Measurements from ENCODE around the gene CLDN20. TPM values are rescaled to one million over a fixed set of nuclear protein-coding genes. Genes with fewer than 3 reads are reported as not detected.
"Not testable (repeated sequence)": the region's sequence is repeated elsewhere in the genome, so short reads cannot be mapped to it uniquely, and the experiment has no call there.

Gene CLDN20, protein sequence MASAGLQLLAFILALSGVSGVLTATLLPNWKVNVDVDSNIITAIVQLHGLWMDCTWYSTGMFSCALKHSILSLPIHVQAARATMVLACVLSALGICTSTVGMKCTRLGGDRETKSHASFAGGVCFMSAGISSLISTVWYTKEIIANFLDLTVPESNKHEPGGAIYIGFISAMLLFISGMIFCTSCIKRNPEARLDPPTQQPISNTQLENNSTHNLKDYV
- total RNA-seq (2014; rRNA removed; shearing (Covaris generic); ENCODE audit: low replicate concordance): not detected in 2 replicates

DNA sequence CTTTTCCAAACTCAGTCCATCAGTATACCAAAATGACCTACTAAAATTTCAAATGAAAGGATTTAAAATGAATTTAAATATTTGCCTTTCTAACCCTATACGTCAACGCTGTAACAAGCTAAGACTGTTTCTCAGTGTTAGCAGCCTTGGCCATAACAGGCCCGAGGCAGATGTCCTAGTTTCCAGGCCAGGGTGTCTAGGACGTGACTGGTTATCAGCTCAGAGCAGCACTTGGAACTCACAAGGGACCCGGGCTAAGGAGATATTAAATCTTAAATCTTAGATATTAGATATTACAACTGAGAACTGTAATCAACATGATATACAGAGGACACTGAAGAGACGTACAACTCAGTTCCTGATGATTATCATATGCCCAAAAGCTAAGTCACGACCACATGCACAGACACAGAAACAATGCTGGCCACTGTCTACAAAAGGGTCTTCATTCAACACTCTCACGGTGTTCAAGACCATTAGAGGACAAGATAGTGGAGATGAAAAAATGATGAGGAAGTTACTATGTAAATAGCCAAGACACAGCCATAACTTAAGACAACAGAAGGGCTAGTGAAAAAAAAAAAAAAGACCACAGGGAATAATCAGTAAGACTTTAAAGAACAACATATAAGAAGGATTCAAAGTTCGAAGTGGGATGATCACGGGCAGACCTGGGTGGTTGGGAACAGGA, at the start of gene CLDN20:
Gene CLDN20 (plus strand): TSS at position 641 of the 691 bp plus-strand sequence. CDS start 11,707 bp downstream, outside the sequence.
- in situ Hi-C loops (cut with HindIII; ENCODE audit: low pct_unique_long_range_greater_than_20kb, low sequenced_read_pairs): no loop called here
- no peak for DNase-seq (ENCODE audit: low read depth)

- in situ Hi-C loops (cut with HindIII; ENCODE audit: low pct_unique_long_range_greater_than_20kb, low sequenced_read_pairs): no loop called here
- DNase-seq (ENCODE audit: low read depth): no peak
Measured at GRCh38 chr6:155215906-155216305, 47.9 kb upstream of the CLDN20 start.

DNA sequence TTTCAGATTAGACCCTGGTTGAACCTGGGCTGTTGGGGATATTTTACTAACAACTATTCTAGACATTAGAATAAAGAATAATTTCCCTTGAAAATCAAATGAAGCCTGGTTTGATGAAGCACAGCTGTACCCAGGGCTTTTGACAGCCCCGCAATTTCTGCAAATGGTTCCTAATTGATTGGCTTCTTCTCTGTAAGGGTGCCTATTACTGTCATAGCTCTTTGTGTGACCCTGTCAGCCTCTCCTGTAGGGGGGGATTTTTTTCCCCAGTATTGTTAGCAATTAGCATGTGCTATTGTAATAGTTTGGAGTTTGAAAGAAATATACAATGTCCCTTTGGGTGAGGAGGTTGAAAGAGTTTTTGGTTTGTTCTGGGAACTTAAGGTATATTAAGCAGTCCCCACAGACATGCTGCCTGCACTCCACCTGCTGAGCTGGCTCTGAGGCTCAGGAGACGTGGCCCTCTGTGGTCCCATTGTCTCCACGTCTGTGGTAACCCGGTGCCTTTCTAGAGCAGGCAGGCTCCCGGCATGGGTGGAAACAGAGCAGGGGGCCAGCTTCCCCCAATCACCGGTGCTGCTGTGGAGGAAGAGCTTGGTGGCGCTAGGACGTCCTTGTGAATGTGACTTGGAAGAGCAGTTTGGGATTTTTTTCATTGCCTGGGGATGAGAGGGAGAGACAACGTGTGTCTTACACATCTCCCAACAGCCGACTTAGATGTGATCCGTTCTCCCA, 47.3 kb upstream of the CLDN20 start:
- DNase-seq (ENCODE audit: low read depth): no peak
- in situ Hi-C loops (cut with HindIII; ENCODE audit: low pct_unique_long_range_greater_than_20kb, low sequenced_read_pairs): no loop called here

DNA sequence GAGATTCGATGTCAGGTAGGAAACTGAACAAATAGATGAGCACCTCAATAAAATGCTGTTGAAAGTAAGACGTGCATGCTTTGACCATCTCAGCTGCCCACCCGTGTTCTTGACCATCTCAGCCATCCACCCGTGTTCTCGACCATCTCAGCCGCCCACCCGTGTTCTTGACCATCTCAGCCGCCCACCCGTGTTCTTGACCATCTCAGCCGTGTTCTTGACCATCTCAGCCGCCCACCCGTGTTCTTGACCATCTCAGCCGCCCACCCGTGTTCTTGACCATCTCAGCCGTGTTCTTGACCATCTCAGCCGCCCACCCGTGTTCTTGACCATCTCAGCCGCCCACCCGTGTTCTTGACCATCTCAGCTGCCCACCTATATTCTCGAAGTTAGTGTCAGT, 45.1 kb upstream of the CLDN20 start:
- DNase-seq (ENCODE audit: low read depth); in situ Hi-C loops (cut with HindIII; ENCODE audit: low pct_unique_long_range_greater_than_20kb, low sequenced_read_pairs): not testable (repeated sequence)

GRCh38 chr6:155219299-155219698, 44.5 kb upstream of the CLDN20 start:
- in situ Hi-C loops (cut with HindIII; ENCODE audit: low pct_unique_long_range_greater_than_20kb, low sequenced_read_pairs): no loop called here
- DNase-seq (ENCODE audit: low read depth): no peak

DNA sequence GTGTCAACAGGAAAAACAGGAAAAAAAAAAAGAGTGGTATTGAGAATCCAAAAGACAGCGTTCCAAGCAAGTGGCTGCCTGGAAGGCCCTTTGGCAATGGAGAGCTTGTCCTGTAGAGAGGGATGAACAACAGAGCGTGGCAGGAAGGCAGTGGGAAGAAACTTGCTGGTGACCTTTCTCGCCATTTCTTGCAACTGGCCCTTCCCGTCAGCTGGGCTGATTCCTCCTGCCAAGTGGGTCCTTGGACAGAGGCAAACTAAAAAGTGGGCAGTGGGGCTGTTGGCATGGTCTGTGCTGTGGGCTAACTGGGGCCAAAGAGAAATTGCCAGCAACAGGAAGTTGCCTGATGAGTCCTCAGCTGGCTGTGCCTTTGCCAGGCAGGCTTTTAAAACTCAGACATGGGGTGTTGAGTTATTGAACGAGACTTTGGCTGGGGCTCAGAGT, 43.9 kb upstream of the CLDN20 start:
- in situ Hi-C loops (cut with HindIII; ENCODE audit: low pct_unique_long_range_greater_than_20kb, low sequenced_read_pairs): no loop called here
- DNase-seq (ENCODE audit: low read depth): no peak

DNA sequence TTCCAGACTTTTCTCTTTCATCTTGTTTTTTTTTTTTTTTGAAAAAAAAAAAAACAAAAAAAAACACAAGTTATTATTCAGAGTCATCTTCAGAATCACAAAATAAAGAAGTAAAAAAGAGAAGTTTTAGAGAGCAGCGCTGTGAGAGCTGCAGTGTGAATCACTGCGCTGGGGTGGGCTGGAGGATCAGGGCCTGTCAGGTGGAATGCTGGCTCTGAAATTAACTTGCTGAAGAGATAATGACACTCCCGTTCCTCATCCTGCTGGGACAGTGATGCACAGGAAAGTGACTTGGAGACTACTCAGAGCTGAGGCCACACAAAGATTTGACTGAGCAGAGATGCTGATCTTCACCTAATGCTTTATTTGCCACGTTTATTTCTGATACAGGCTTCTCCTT, 42.7 kb upstream of the CLDN20 start:
- in situ Hi-C loops (cut with HindIII; ENCODE audit: low pct_unique_long_range_greater_than_20kb, low sequenced_read_pairs): no loop called here
- no peak for DNase-seq (ENCODE audit: low read depth)

- no peak for DNase-seq (ENCODE audit: low read depth)
- in situ Hi-C loops (cut with HindIII; ENCODE audit: low pct_unique_long_range_greater_than_20kb, low sequenced_read_pairs): no loop called here
Measured at GRCh38 chr6:155222506-155222905, 41.3 kb upstream of the CLDN20 start.

GRCh38 chr6:155223646-155224451, 40.0 kb upstream of the CLDN20 start:
- peak; percentile 72 for DNase-seq (ENCODE audit: low read depth)
- in situ Hi-C loops (cut with HindIII; ENCODE audit: low pct_unique_long_range_greater_than_20kb, low sequenced_read_pairs): no loop called here

GRCh38 chr6:155224618-155225017, 39.2 kb upstream of the CLDN20 start:
- DNase-seq (ENCODE audit: low read depth): no peak
- in situ Hi-C loops (cut with HindIII; ENCODE audit: low pct_unique_long_range_greater_than_20kb, low sequenced_read_pairs): no loop called here

- DNase-seq (ENCODE audit: low read depth): no peak
- in situ Hi-C loops (cut with HindIII; ENCODE audit: low pct_unique_long_range_greater_than_20kb, low sequenced_read_pairs): no loop called here
Measured at GRCh38 chr6:155227046-155227445, 36.8 kb upstream of the CLDN20 start.

- DNase-seq (ENCODE audit: low read depth): no peak
- in situ Hi-C loops (cut with HindIII; ENCODE audit: low pct_unique_long_range_greater_than_20kb, low sequenced_read_pairs): no loop called here
Measured at GRCh38 chr6:155228546-155229166, 35.2 kb upstream of the CLDN20 start.

- DNase-seq (ENCODE audit: low read depth); in situ Hi-C loops (cut with HindIII; ENCODE audit: low pct_unique_long_range_greater_than_20kb, low sequenced_read_pairs): not testable (repeated sequence)
Measured at GRCh38 chr6:155230975-155231374, 32.8 kb upstream of the CLDN20 start.

- no peak for DNase-seq (ENCODE audit: low read depth)
- in situ Hi-C loops (cut with HindIII; ENCODE audit: low pct_unique_long_range_greater_than_20kb, low sequenced_read_pairs): no loop called here
Measured at GRCh38 chr6:155232848-155233247, 31.0 kb upstream of the CLDN20 start.

GRCh38 chr6:155234167-155234566, 29.6 kb upstream of the CLDN20 start:
- DNase-seq (ENCODE audit: low read depth): no peak
- in situ Hi-C loops (cut with HindIII; ENCODE audit: low pct_unique_long_range_greater_than_20kb, low sequenced_read_pairs): no loop called here

DNA sequence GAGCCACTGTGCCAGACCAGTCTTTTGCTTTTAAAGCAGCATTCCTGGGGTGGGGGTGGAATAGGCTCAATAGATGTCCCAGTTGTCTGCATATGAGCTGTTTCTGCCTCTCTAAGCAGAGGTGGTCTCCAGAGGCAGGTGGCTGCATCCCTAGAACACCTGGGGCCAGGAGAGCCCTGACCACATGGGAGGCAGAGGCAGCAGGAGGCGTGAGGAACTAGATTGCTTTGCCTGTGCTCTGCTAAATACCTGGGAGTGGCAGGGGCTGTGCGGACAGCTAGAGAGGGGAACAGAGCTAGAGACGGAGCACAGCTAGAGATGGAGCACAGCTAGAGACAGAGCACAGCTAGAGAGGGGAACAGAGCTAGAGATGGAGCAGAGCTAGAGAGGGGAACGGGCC, 29.1 kb upstream of the CLDN20 start:
- in situ Hi-C loops (cut with HindIII; ENCODE audit: low pct_unique_long_range_greater_than_20kb, low sequenced_read_pairs): no loop called here
- no peak for DNase-seq (ENCODE audit: low read depth)

- in situ Hi-C loops (cut with HindIII; ENCODE audit: low pct_unique_long_range_greater_than_20kb, low sequenced_read_pairs): no loop called here
- no peak for DNase-seq (ENCODE audit: low read depth)
Measured at GRCh38 chr6:155235087-155235486, 28.7 kb upstream of the CLDN20 start.

DNA sequence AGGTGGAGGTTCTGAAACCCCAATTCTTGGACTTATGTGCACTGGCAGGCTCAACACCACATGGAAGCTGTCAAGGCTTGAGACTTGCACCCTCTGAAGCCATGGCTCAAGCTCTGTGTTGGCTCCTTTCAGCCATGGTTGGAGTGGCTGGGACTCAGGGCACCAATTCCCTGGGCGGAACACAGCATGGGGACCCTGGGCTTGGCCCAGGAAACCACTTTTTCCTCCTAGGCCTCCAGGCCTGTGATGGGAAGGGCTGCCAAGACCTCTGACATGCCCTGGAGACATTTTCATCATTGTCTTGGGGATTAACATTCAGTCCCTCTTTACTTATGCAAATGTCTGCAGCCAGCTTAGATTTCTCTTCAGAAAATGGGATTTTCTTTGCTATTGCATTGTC, 26.2 kb upstream of the CLDN20 start:
- in situ Hi-C loops (cut with HindIII; ENCODE audit: low pct_unique_long_range_greater_than_20kb, low sequenced_read_pairs): no loop called here
- DNase-seq (ENCODE audit: low read depth): no peak
